ENCODE measurements around the gene STRIP2.

STRIP2 gene

GRCh38 chr7:129503725-129504124 lies 69.5 kb downstream of the STRIP2 start:
- no peak for DNase-seq (ENCODE audit: low spot score)
- in situ Hi-C loops (cut with MboI; ENCODE audit: low pct_unique_long_range_greater_than_20kb, low sequenced_read_pairs, unreplicated experiment) = no loop called here
- no peak for TF ChIP-seq CTCF (IDR thresholded peaks at IDR 0.05; ENCODE audit: extremely low read depth, insufficient read depth, missing control alignments)

- in situ Hi-C loops (cut with MboI; ENCODE audit: low pct_unique_long_range_greater_than_20kb, low sequenced_read_pairs, unreplicated experiment) = no loop called here
- no peak for DNase-seq (ENCODE audit: low spot score)
- no peak for TF ChIP-seq CTCF (IDR thresholded peaks at IDR 0.05; ENCODE audit: extremely low read depth, insufficient read depth, missing control alignments)
Measured at GRCh38 chr7:129512192-129512591, 78.0 kb downstream of the STRIP2 start.

- in situ Hi-C loops (cut with MboI; ENCODE audit: low pct_unique_long_range_greater_than_20kb, low sequenced_read_pairs, unreplicated experiment) = no loop called here
Measured at GRCh38 chr7:129513546-129513945, 79.3 kb downstream of the STRIP2 start.

GRCh38 chr7:129514683-129515082 lies 80.5 kb downstream of the STRIP2 start:
- no peak for DNase-seq (ENCODE audit: low spot score)
- in situ Hi-C loops (cut with MboI; ENCODE audit: low pct_unique_long_range_greater_than_20kb, low sequenced_read_pairs, unreplicated experiment) = no loop called here
- no peak for TF ChIP-seq CTCF (IDR thresholded peaks at IDR 0.05; ENCODE audit: extremely low read depth, insufficient read depth, missing control alignments)

More at GRCh38 chr7:129513546-129513945, 79.3 kb downstream of the STRIP2 start:
- TF ChIP-seq CTCF (IDR thresholded peaks at IDR 0.05; ENCODE audit: extremely low read depth, insufficient read depth, missing control alignments) = no peak
- DNase-seq (ENCODE audit: low spot score) = no peak

GRCh38 chr7:129515381-129515780 lies 81.1 kb downstream of the STRIP2 start:
- no peak for TF ChIP-seq CTCF (IDR thresholded peaks at IDR 0.05; ENCODE audit: extremely low read depth, insufficient read depth, missing control alignments)
- DNase-seq (ENCODE audit: low spot score) = no peak
- in situ Hi-C loops (cut with MboI; ENCODE audit: low pct_unique_long_range_greater_than_20kb, low sequenced_read_pairs, unreplicated experiment) = no loop called here

- in situ Hi-C loops (cut with MboI; ENCODE audit: low pct_unique_long_range_greater_than_20kb, low sequenced_read_pairs, unreplicated experiment) = no loop called here
- no peak for TF ChIP-seq CTCF (IDR thresholded peaks at IDR 0.05; ENCODE audit: extremely low read depth, insufficient read depth, missing control alignments)
- DNase-seq (ENCODE audit: low spot score) = no peak
Measured at GRCh38 chr7:129517931-129518330, 83.7 kb downstream of the STRIP2 start.

- DNase-seq (ENCODE audit: low spot score) = no peak
- no peak for TF ChIP-seq CTCF (IDR thresholded peaks at IDR 0.05; ENCODE audit: extremely low read depth, insufficient read depth, missing control alignments)
- in situ Hi-C loops (cut with MboI; ENCODE audit: low pct_unique_long_range_greater_than_20kb, low sequenced_read_pairs, unreplicated experiment) = no loop called here
Measured at GRCh38 chr7:129519464-129519863, 85.2 kb downstream of the STRIP2 start.

All from GM13977 (cell line).